ES-I3 (cell line): ENCODE measurements around the gene ZNF143.
"Not testable (repeated sequence)": the region's sequence is repeated elsewhere in the genome, so short reads cannot be mapped to it uniquely, and the experiment has no call there.

Experiments used
- H3K36me3 ChIP-seq: 2 replicates; pipeline ENCODE4 v1.6.1; 2013; ENCODE audit warnings: mild to moderate bottlenecking, low read length, control low read depth, moderate library complexity; ENCODE audit not compliant: insufficient read depth
- H3K4me1 ChIP-seq: 2 replicates; pipeline ENCODE4 v1.6.1; 2013; ENCODE audit warnings: mild to moderate bottlenecking, control low read depth, low read length; ENCODE audit not compliant: insufficient read depth
- H3K9ac ChIP-seq: 2 replicates; pipeline ENCODE4 v1.6.1; 2013; ENCODE audit warnings: low read depth, mild to moderate bottlenecking, low read length, moderate library complexity
- H3K9me3 ChIP-seq: 2 replicates; pipeline ENCODE4 v1.6.1; 2013; ENCODE audit warnings: mild to moderate bottlenecking, low read length, moderate library complexity; ENCODE audit not compliant: control insufficient read depth, insufficient read depth

The ZNF143 gene

DNA sequence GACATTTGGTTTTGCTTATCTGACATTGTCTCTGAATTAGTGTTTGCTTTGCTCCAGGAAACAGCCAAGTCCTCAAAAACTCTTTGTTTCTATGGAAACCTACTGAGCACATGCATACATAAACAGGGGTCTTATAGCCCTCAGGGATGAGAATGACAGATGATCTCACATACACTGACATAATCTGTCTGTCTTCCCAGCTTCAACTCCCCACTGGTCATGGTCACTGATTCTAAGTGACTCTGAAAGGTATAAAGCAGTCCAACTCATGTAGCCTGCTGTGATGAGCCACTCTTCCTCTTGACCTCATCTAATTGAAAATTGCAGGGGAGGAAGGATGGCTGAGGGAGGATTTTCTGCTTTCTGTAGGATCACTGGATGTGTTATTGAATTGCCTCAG is 12.6 kb downstream of the ZNF143 start:
- Histone ChIP-seq H3K4me1 (no peaks in the 10 kb centered on the region), H3K36me3 (peaks cover 9% of the 10 kb centered on the region), H3K9ac (no peak overlapping the region), H3K9me3 (no peaks in the 10 kb centered on the region)

- peaks cover 3% of the 10 kb centered on the region for H3K36me3 ChIP-seq
- H3K9ac ChIP-seq, result no peak overlapping the region
- H3K9me3 ChIP-seq, result no peaks in the 10 kb centered on the region
- H3K4me1 ChIP-seq, result no peaks in the 10 kb centered on the region
These were observed 19.1 kb downstream of the ZNF143 start for GRCh38 chr11:9479899-9480298.

DNA sequence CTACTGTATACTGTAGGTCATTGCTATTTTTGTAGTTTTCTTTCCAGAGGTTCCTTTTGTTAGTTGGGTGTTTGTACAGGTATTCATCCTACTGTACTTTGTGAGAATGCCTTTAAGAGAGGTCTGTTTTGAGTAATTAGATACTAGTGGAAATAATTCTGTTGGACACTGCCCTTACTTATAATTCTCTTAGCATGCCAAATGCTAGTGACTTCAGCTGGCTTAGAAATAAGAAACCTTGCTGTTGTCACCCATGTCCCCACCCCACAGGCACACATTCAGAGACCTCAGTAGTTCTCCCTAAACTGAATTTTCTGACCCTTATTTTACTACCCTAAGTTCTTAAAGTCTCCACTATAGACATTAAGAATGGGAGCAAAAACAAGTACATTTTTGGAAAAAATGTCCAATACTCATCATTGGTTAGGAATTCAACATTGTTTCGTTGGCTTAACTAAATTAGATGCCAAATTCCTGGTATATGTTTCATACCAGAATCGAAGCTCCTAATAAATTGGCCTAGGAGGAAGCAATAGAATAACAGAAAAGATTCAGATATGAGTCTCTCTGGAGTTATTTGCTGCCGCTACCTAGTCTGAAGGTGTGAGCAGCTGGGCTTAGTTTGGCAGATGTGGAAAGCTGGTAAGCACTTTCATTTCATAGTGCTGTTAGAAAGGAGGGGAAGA is 28.4 kb downstream of the ZNF143 start:
- Histone ChIP-seq H3K36me3 (no peaks in the 10 kb centered on the region), H3K4me1 (no peaks in the 10 kb centered on the region), H3K9ac (no peak overlapping the region), H3K9me3 (no peaks in the 10 kb centered on the region)

DNA sequence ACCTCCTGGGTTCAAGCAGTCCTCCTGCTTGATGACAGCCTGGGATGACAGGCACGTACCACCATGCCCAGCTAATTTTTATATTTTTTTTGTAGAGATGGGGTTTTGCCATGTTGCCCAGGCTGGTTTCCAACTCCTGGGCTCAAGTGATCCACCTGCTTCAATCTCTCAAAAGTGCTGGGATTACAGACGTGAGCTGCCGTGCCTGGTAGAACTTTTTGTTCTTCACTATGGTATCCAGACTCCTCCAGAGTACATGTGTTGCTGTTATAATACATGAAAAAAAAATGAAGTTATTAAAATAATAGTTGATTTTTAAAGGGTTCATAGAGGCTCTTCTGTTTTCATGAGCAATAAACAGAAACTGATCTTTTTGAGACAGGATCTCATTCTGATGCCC is 29.6 kb downstream of the ZNF143 start:
- H3K9ac ChIP-seq, result no peak overlapping the region
- H3K36me3 ChIP-seq, result no peaks in the 10 kb centered on the region
- H3K4me1 ChIP-seq, result no peaks in the 10 kb centered on the region
- no peaks in the 10 kb centered on the region for H3K9me3 ChIP-seq

GRCh38 chr11:9493492-9493891 is 32.7 kb downstream of the ZNF143 start:
- 0 out of 2 replicates have a peak, but pooled peaks cover 4% of the 10 kb centered on the region for H3K36me3 ChIP-seq
- no peak overlapping the region for H3K9ac ChIP-seq
- no peaks in the 10 kb centered on the region for H3K9me3 ChIP-seq
- H3K4me1 ChIP-seq, result no peaks in the 10 kb centered on the region

GRCh38 chr11:9494316-9494715 is 33.5 kb downstream of the ZNF143 start:
- Histone ChIP-seq H3K9ac (no peak overlapping the region), H3K4me1 (no peaks in the 10 kb centered on the region), H3K36me3 (0 out of 2 replicates have a peak, but pooled peaks cover 4% of the 10 kb centered on the region), H3K9me3 (no peaks in the 10 kb centered on the region)

DNA sequence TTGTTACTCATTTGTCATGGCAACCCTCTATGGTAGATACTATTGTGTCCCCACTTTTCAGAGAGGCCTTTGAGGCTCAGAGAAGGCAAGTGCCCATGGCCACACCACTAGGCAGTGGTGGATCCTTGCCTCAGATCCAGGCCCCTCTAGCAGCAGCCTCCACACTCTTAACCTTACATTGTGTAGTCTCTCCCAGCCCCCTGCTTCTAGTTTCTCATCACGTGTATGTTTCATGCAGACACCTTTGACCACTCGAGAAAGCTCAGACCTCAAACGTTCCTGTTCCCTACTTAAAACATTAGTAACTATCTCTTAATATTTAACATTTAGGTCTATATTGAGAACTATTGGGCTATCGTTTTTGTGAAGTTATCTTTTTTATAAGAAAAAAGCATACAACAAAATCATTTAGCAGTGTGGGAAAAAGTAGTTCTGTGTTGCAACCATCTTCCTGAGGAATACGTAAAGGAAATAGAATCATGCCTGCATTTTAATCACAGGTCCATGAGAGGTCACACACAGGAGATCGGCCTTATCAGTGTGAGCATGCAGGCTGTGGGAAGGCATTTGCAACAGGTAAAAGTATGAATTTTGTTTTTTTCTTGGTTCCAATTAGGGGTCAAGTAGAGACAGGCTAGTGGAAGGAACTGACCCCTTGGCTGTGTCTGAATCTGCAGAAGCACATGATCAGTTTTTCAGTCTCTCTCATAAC is 35.1 kb downstream of the ZNF143 start:
- Histone ChIP-seq H3K36me3 (0 out of 2 replicates have a peak, but pooled peaks cover 4% of the 10 kb centered on the region), H3K4me1 (no peaks in the 10 kb centered on the region), H3K9ac (no peak overlapping the region), H3K9me3 (no peaks in the 10 kb centered on the region)

DNA sequence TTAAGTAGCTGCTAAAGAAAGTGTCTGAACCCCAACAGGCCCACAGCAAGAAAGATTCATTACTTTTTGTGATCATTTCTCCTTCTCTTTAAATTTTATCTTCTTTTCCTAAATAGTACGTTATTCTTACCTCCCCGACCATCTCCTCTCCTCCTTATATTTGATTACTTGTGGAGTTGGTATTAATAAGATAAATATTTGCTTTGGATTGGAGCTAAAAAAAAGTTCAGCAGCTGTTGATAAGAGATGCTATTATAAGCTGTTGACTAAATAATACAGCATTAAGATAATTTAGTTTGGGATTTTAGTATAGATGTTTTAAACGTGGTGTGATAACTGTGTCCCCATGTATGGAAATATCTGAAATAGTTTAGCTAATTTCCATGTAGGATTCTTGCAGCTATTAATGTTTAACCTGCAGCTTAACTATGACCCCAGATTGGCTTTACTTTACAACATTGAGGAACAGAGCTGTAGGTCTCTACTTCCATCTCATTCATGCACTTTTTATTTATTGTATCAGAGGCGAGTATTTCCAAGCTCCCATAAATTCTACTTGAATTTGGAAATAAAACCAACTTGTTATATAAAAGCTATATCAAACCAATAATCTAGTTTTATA is 37.8 kb downstream of the ZNF143 start:
- Histone ChIP-seq H3K36me3 (0 out of 2 replicates have a peak, but pooled peaks cover 4% of the 10 kb centered on the region), H3K9me3 (no peaks in the 10 kb centered on the region), H3K4me1 (no peaks in the 10 kb centered on the region), H3K9ac (no peak overlapping the region)

DNA sequence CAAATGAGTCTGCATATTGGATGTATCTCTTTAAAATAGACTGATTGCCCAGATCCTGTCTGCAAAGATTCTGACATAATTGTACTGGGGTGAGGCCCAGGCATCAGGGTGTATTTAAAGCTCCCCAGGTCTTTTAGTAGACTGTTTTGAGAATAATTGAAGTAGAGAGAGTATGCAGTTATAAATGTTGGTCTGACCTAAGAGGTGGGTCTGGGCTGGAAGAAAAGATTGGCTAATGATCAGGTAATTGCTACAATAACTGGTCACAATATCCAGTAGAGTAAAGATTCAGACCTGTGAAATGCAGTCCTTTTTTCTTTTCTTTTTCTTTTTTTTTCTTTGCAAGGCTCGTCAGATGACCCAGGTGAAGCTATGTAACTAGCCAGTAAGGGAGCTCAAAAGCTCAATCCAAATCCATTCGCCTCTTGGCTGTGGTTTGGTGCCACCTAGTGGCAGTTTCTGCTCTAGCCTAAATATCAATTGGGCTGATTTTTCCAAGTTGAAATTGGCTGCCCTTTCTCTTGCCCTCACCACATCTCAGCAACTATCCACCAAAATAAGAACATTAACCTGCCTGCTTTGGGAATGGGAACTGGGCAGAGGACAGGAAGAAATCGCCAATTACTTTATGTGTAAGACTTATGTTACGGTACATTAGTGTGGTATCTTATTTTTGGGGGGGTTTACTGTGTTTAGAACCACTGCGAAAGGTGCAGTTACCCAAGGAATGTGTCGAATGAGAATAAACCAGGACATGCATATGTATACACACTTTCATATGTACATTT is 45.9 kb downstream of the ZNF143 start:
- H3K9me3 ChIP-seq, result no peaks in the 10 kb centered on the region
- H3K4me1 ChIP-seq, result peaks cover 5% of the 10 kb centered on the region; the same call in 1 of the 2 replicates
- H3K36me3 ChIP-seq, result no peaks in the 10 kb centered on the region
- no peak overlapping the region for H3K9ac ChIP-seq

DNA sequence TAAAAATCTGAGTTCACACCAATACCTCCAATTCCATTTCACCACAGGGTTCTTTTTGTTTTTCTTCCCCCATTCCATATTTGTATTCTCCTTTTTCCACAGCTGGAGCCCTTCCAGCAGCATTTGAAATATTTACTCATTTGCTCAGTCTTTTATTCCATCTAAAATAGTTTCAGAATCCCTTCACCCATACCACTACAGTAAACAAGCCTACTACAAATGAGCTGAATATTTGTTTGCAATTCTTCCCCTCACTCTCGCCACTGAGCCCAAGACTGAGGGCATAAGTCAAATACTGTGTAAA is 46.4 kb downstream of the ZNF143 start:
- H3K4me1 ChIP-seq, result peaks cover 5% of the 10 kb centered on the region; the same call in 1 of the 2 replicates
- H3K9me3 ChIP-seq, result no peaks in the 10 kb centered on the region
- H3K36me3 ChIP-seq, result no peaks in the 10 kb centered on the region
- H3K9ac ChIP-seq, result no peak overlapping the region

DNA sequence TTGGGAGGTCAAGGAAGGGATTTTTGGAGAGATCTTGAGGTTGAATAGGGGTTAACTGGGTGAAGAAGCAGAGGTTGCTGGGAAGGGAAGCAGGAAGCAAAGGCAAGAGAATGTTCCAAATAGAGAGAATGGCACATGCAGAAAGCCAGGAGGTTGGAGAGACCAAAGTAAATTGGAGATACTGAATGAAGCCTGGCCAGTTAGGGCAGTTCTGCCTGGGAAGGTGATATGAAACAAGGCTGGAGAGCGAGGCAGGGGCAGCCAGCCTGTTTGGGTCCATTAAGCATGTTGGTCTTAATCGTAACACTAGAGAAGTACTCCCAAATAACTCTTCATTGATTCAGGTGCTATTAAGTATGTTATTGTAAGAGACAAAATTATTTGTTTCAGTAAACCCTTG is 48.2 kb downstream of the ZNF143 start:
- no peak overlapping the region for H3K9ac ChIP-seq
- H3K36me3 ChIP-seq, result no peaks in the 10 kb centered on the region; the same call in 1 of the 2 replicates
- H3K4me1 ChIP-seq, result peaks cover 5% of the 10 kb centered on the region; the same call in 1 of the 2 replicates
- H3K9me3 ChIP-seq, result no peaks in the 10 kb centered on the region

DNA sequence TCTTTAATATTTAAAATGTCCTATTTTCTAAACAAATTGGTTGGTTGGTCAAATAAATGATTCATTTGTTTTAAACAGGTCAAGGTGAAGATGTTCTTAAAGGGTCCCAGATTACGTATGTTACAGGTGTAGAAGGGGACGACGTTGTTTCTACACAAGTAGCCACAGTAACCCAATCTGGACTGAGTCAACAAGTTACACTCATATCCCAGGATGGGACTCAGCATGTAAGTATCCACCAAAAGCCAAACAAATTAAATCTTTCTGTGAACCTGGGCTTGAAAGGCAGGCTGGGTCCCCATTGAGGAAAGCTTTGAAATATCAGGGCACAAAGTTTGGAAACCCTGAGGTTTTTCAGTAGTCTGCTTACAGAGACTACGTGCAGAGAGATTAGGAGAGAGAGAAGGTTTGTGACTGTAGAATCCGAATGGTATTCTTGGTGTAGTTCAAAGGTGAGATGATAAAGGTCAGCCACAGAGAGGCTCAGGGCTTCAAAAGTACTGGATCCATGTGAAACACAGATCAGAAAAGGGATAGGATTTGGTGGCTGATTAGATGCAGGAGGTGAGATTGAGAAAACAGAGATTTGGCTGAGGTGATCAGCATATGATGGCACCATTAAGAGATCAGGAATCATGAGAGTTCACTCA is 51.7 kb downstream of the ZNF143 start:
- Histone ChIP-seq H3K9me3 (no peaks in the 10 kb centered on the region), H3K9ac (no peak overlapping the region), H3K36me3 (no peaks in the 10 kb centered on the region; the same call in none of the 2 replicates), H3K4me1 (no peaks in the 10 kb centered on the region)

DNA sequence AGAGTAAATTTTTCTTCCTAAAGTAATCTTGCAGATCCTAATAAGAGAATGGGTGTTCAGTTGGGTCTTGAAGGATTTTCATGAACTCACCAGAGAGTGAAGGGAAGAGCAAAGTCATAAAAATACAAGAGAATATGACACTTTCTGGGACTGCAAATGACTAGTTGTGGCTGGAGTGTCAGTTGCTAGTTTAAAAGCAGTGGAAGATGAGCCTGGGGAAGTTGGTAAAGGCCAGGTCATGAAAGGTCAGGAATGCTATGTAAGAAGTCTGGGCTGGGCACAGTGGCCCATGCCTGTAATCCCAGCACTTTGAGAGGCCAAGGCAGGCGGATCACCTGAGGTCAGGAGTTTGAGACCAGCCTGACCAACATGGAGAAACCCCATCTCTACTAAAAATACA is 53.8 kb downstream of the ZNF143 start:
- H3K9me3 ChIP-seq, H3K9ac ChIP-seq, H3K36me3 ChIP-seq, H3K4me1 ChIP-seq: not testable (repeated sequence)

DNA sequence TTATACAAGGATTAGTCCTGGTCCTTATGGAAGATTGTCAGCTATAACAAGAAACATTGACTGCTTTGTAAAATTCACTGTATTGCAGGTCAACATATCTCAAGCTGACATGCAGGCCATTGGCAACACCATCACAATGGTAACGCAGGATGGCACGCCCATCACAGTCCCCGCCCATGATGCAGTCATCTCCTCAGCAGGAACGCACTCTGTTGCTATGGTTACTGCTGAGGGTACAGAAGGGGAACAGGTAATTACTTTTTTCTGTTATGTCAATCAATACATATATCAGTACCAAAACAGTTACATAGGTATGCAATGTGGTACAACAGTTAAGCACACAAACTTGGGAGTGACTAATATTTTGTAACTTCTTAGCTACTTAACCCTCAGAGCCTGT is 55.3 kb downstream of the ZNF143 start:
- Histone ChIP-seq H3K9ac (no peak overlapping the region), H3K9me3 (no peaks in the 10 kb centered on the region), H3K36me3 (no peaks in the 10 kb centered on the region; the same call in none of the 2 replicates), H3K4me1 (no peaks in the 10 kb centered on the region)
